Fibroblast of lung (primary cell): ENCODE measurements around the gene DNAJC3.

ENCODE experiments used
- CTCF ChIP-seq, 2 donors: IDR thresholded peaks in 1 of 2; conservative IDR thresholded peaks in 1 of 2; 1 replicate in 1 of 2; 2 replicates in 1 of 2; pipeline ENCODE4 v1.5.1; 2011 to 2012; ENCODE audit warnings: low read length in 2 of 2, control low read depth in 1 of 2, inconsistent platforms in 1 of 2, low read depth in 1 of 2, mild to moderate bottlenecking in 1 of 2
- EZH2 ChIP-seq: IDR thresholded peaks from 2 replicates; pipeline ENCODE4 v1.5.1; 2012; ENCODE audit warnings: low read length, control low read depth, mild to moderate bottlenecking; ENCODE audit errors: missing control alignments

- TF ChIP-seq EZH2 = no peak
- TF ChIP-seq CTCF (conservative IDR thresholded peaks at IDR 0.05 in 1 of 2, IDR thresholded peaks at IDR 0.05 in 1 of 2; ENCODE audit: low read depth in 1 of 2, low read length in 2 of 2) = no peak
Measured at GRCh38 chr13:95676762-95677563, at the start of gene DNAJC3.
